Measurements from ENCODE around the gene CDK19.
A peak's percentile ranks its signal among the peaks of the same experiment; 100 is the strongest.

Gene CDK19

DNA sequence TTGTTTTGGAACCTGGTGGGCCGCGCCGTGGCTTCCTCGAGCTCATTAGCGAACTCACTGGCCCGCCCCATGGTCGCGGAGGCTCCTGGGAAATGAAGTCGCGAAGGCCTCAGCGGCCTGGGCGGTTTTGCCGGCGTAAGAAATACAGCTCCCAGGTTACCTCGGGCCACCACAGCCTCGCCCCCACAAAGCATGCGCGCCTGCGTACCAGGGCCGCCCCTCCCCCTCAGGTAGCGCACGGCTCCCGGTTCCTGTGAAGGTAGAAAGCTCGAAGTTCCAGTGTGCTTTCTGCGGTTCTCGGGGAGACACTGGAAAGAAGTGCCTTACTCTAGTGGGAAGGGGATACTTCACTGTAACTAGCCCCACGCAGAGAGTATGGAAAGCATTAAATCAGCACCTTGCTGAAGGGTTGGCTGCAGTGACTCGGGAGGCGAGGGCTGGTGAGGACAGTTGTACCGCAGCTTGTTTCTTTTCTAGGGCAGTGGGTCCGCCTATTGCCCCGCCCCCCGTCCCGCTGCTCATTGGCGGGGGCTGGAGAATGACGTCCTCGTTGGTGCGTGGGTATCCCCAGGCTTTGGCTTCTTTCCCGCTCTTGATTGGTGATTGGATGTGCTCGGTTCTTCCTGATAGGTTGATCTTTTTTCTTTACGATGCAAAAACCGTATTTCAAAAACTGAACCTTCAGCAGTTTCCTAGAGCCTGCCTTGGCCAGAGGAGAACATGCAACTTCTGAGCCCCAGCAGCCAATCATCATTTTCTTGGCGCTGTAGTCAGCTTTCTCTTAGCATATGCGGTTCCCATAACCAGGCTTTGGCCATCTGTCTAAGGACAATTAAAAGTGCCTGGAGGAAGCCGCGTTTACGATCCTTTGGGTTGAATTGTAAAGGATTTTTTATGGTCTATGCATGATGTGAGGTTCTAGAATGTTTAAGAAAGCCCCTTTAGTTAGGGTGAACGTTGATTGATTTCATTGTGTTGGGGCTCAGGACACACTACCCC is at the start of gene CDK19:
Gene CDK19, minus strand, starts transcription at position 59 of the 999 bp plus-strand sequence. CDS start 333 bp downstream, outside the sequence.
- peak; percentile 90 for DNase-seq (ENCODE audit: low read depth)
- peak within 1 kb of the TSS; percentile 65 for H3K4me3 ChIP-seq (ENCODE audit: control insufficient read depth, low read depth, low read length)
- TF ChIP-seq, protein P1, sequence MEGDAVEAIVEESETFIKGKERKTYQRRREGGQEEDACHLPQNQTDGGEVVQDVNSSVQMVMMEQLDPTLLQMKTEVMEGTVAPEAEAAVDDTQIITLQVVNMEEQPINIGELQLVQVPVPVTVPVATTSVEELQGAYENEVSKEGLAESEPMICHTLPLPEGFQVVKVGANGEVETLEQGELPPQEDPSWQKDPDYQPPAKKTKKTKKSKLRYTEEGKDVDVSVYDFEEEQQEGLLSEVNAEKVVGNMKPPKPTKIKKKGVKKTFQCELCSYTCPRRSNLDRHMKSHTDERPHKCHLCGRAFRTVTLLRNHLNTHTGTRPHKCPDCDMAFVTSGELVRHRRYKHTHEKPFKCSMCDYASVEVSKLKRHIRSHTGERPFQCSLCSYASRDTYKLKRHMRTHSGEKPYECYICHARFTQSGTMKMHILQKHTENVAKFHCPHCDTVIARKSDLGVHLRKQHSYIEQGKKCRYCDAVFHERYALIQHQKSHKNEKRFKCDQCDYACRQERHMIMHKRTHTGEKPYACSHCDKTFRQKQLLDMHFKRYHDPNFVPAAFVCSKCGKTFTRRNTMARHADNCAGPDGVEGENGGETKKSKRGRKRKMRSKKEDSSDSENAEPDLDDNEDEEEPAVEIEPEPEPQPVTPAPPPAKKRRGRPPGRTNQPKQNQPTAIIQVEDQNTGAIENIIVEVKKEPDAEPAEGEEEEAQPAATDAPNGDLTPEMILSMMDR (IDR thresholded peaks at IDR 0.05; ENCODE audit: control insufficient read depth, insufficient read depth, low read depth, low read length, missing control alignments), result no peak

DNA sequence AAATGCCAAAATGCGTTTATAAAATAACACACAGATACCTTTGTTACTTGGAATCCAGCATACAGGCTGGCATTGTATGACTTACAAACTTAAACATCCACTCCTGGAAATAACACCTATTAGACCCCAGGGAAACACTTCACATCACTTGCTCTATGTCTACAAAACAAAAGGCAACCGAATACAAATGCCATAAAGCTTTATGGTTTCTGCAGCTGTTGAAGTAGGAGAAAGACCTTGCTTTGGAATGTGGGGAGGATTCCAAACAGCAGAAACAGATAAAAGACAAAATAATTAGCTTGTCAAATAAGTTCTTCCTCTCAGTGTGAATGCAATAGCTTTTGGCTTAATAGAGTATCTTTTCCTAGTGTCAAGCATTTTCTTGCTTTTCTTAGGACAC is 49.6 kb upstream of the CDK19 start:
- TF ChIP-seq, protein P1 (IDR thresholded peaks at IDR 0.05; ENCODE audit: control insufficient read depth, insufficient read depth, low read depth, low read length, missing control alignments), result no peak
- no peak overlapping the region for H3K4me3 ChIP-seq (ENCODE audit: control insufficient read depth, low read depth, low read length)
- no peak for DNase-seq (ENCODE audit: low read depth)

DNA sequence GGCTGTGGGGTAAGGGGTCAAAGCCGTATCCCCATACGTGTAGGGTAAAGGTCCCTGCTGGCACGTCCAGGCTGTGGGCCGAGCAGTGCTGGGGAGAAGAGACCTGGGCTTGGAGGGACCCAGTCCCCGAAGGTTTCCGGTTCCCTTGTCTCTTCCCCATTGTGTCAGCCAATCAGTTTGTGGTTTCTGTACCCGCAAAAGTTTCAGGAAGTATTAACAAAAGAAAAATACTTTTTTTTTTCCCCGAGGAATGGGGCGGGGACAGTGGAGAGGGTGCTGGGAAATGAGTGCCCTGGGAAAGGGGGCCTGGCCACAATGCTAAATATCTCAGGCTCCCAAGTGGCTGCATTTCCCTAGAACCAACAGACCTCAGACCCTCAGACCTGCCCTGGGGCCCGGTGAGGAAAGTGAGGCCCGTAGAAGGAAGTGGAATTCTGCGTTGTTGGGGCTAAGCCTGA is 44.1 kb upstream of the CDK19 start:
- H3K4me3 ChIP-seq (ENCODE audit: control insufficient read depth, low read depth, low read length), result no peak overlapping the region
- DNase-seq (ENCODE audit: low read depth), result no peak
- TF ChIP-seq, protein P1 (IDR thresholded peaks at IDR 0.05; ENCODE audit: control insufficient read depth, insufficient read depth, low read depth, low read length, missing control alignments), result no peak

DNA sequence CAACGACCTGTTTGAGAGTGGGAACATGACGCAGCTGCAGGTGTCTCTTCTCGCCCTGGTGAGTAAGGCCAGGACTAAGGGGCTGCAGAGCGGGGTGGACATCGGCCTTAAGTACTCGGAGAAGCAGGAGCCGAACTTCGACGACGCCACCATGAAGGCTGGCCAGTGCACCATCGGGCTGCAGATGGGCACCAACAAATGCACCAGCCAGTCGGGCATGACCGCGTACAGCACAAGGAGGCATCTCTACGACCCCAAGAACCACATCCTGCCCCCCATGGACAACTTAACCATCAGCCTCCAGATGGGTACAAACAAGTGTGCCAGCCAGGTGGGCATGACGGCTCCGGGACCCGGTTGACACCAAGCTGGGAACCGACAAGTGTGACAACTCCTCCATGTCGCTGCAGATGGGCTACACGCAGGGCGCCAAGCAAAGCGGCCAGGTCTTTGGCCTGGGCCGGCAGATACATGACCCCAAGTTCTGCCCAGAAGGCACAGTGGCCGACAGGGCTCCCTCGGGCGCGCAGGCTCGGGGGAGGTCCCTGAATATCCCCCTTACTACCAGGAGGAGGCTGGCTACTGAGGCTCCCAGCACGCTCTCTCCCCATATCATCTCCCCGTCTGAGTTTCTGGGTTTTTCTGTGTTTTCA is 43.4 kb upstream of the CDK19 start:
- no peak for DNase-seq (ENCODE audit: low read depth)
- TF ChIP-seq, protein P1 (IDR thresholded peaks at IDR 0.05; ENCODE audit: control insufficient read depth, insufficient read depth, low read depth, low read length, missing control alignments), result no peak
- H3K4me3 ChIP-seq (ENCODE audit: control insufficient read depth, low read depth, low read length), result no peak overlapping the region

DNA sequence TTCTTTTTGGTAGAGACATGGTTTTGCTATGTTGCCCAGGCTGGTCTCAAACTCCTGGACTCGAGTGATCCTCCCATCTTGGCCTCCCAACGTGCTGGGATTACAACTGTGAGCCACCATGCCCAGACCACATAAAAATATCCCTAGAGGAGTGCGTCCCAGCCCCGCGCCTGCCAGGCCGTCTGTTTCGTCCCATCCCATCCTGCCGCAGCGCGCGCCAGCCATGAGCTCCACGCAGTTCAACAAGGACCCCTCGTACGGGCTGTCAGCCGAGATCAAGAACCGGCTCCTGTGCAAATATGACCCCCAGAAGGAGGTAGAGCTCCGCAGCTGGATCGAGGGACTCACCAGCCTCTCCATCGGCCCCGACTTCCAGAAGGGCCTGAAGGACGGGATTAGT is 42.7 kb upstream of the CDK19 start:
- DNase-seq (ENCODE audit: low read depth), result no peak
- no peak overlapping the region for H3K4me3 ChIP-seq (ENCODE audit: control insufficient read depth, low read depth, low read length)
- TF ChIP-seq, protein P1 (IDR thresholded peaks at IDR 0.05; ENCODE audit: control insufficient read depth, insufficient read depth, low read depth, low read length, missing control alignments), result no peak

DNA sequence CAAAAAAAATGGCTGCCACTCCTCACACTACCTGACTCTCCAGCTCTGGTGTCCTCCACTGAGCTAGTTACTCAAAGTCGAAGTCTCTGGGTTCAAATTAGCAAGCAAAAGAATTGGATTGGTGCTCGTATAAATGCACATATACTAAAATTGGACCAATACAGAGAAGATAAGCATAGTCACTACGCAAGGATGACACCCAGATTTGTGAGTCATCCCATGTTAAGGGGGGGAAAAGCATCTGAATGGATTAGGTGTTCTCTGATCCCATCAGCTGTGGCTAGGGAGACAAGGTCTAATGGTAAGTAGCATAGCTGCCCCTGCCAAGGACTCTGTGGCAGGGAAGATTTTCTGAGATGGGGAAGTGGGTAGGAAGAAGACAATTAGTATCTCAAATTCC is 41.0 kb upstream of the CDK19 start:
- no peak overlapping the region for H3K4me3 ChIP-seq (ENCODE audit: control insufficient read depth, low read depth, low read length)
- DNase-seq (ENCODE audit: low read depth), result no peak
- TF ChIP-seq, protein P1 (IDR thresholded peaks at IDR 0.05; ENCODE audit: control insufficient read depth, insufficient read depth, low read depth, low read length, missing control alignments), result no peak
